22Rv1 (cell line): ENCODE results near the gene EEF1A1.
"Not testable (repeated sequence)": the region's sequence is repeated elsewhere in the genome, so short reads cannot be mapped to it uniquely, and the experiment has no call there.

Source experiments
- H3K27ac ChIP-seq: fragments of 450-650 bp; 2 replicates; pipeline ENCODE4 v1.5.1; 2017
- ZFX ChIP-seq: fragments of 450-650 bp; IDR thresholded peaks from 2 replicates; pipeline ENCODE4 v1.6.1; 2017; ENCODE audit warnings: antibody characterized with exemption, borderline replicate concordance
- TF ChIP-seq, protein P1 (sequence below): fragments of 450-650 bp; IDR thresholded peaks from 2 replicates; pipeline ENCODE4 v1.5.1; 2017; ENCODE audit warnings: mild to moderate bottlenecking

EEF1A1 gene

DNA sequence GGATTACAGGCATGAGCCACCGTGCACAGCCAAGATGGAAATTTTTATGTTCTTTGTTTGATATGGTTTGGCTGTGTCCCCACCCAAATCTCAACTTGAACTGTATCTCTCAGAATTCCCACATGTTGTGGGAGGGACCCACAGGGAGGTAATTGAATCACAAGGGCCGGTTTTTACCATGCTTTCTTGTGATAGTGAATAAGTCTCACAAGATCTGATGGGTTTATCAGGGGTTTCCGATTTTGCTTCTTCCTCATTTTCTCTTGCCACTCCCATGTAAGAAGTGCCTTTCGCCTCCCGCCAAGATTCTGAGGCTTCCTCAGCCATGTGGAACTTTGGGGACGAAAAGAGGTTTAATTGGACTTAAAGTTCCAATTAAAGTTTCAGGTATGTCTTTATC, 14.6 kb downstream of the EEF1A1 start:
- H3K27ac ChIP-seq = no peak overlapping the region
- TF ChIP-seq, protein P1, sequence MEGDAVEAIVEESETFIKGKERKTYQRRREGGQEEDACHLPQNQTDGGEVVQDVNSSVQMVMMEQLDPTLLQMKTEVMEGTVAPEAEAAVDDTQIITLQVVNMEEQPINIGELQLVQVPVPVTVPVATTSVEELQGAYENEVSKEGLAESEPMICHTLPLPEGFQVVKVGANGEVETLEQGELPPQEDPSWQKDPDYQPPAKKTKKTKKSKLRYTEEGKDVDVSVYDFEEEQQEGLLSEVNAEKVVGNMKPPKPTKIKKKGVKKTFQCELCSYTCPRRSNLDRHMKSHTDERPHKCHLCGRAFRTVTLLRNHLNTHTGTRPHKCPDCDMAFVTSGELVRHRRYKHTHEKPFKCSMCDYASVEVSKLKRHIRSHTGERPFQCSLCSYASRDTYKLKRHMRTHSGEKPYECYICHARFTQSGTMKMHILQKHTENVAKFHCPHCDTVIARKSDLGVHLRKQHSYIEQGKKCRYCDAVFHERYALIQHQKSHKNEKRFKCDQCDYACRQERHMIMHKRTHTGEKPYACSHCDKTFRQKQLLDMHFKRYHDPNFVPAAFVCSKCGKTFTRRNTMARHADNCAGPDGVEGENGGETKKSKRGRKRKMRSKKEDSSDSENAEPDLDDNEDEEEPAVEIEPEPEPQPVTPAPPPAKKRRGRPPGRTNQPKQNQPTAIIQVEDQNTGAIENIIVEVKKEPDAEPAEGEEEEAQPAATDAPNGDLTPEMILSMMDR = no peak
- TF ChIP-seq ZFX = no peak

DNA sequence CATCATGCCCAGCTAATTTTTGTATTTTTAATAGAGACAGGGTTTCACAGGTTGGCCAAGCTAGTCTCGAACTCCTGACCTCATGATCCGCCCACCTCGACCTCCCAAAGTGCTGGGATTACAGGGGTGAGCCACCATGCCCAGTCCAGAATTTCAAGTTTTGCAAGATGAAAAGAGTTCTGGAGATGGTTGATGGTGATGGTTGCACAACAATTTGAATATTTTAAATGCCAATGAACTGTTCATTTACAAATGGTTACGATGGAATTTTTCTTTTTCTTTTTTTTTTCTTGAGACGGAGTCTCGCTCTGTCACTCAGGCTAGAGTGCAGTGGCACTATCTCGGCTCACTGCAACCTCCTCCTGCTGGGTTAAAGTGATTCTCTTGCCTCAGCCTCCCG, 15.1 kb downstream of the EEF1A1 start:
- not testable (repeated sequence) for H3K27ac ChIP-seq

DNA sequence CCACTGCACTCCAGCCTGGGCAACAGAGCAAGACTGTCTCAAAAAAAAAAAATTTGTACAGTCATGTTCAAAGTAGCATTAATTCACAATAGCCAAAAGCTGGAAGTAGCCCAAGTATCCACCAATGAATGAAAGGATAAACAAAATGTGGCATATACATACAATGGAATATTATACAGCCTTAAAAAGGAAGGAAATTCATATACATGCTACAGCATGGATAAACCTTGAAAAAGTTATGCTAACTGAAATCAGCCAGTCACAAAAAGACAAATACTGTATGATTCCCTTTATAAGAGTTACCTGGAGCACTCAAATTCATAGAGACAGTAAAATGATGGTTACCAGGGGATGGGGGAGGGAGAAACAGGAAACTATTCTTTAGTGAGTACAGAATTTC, 15.7 kb downstream of the EEF1A1 start:
- TF ChIP-seq, protein P1 = no peak
- no peak for TF ChIP-seq ZFX
- no peak overlapping the region for H3K27ac ChIP-seq

DNA sequence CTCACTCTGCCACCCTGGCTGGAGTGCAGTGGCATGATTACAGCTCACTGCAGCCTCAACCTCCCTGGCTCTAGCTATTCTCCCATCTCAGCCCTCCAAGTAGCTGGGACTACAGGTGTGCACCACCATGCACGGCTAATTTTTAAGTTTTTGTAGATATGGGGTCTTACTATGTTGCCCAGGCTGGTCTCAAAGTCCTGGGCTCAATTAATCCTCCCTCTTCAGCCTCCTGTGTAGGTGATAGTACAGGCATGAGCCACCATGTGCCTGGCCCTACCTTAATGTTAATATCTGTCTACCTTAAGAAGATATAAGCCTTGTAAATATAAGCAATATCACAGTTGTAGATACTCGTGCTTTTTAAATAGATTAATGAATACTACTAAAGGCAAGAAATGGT, 16.7 kb downstream of the EEF1A1 start:
- TF ChIP-seq ZFX = no peak
- TF ChIP-seq, protein P1 = no peak
- no peak overlapping the region for H3K27ac ChIP-seq

DNA sequence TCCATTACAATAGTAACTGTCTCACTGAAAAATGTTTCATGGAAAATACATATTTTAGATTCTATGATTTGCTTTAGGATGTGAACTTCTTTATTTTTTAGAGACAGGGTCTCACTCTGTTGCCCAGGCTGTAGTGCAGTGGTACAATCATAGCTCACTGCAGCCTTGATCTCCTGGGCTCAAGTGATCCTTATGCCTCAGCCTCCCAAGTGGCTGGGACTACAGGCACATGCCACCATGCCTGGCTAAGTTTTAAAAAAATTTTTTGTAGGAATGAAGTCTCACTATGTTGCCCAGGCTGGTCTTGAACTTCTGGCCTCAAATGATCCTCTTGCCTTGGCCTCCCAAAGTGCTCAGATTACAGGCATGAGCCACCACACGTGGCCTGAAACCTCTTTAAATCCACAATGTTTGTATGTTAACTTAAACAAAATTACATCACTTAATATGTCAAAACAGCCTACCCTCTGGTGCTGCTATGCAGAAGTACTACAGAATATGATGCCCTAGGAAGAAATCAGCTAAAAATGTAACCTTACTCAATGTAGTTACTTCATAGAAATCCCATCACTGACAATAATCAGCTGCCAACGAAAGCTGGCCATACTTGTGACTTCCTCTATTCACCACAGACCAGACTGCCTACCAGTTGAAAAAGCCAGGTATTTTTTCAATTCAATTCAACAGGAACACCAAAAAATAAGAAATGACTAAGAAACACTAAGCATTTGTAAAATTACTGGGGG, 17.6 kb downstream of the EEF1A1 start:
- no peak overlapping the region for H3K27ac ChIP-seq
- no peak for TF ChIP-seq ZFX

DNA sequence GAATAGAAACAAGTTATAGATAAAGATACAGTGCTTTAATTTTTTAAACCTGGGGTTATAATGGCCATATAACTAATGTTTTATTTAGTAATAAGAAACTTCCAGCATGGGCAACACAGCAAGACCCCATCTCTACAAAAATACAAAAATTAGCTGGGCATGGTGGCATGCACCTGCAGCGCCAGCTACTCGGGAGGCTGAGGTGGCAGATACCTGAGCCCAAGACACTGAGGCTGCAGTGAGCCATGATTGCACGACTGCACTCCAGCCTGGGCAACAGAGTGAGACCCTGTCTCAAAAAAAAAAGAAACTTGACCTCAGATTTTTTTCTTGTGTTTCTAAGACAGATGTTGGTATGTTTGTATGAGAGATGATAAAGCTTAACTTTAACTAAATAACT, 22.9 kb downstream of the EEF1A1 start:
- TF ChIP-seq, protein P1 = no peak
- TF ChIP-seq ZFX = no peak
- no peak overlapping the region for H3K27ac ChIP-seq

DNA sequence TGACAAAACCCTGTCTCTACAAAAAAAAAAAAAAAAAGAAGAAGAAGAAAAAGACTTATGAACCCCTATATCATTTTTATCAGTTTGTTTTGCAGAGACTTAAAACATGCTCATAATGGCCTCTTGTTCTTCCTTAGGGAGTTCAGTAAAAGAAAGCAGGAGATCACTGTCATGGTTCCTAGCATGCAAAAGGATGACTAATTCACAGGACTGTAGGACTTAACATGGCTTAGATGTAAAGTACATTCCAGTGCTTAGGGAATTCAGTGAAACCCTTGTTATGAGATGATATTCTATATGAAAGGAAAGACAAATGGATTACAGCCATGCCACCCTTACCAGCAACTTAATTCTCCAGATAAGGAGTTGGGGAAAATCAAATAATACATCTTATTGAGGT, 29.5 kb downstream of the EEF1A1 start:
- no peak overlapping the region for H3K27ac ChIP-seq
- TF ChIP-seq ZFX = no peak
- TF ChIP-seq, protein P1 = no peak

DNA sequence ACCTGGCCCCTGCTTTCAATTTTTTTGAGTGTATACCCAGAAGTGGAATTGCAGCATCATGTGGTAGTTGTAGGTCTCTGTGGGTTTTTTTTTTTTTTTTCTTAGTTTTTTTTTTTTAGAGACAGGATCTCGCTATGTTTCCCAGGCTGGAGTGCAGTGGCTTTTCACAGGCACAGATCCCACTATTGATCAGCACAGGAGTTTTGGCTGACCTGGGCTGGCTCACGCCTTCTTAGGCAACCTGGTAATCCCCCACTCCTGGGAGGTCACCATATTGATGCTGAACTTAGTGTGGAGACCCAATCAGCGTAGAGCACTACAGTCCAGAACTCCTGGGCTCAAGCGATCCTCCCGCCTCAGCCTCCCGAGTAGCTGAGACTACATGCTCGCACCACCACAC, 33.4 kb downstream of the EEF1A1 start:
- no peak overlapping the region for H3K27ac ChIP-seq
- TF ChIP-seq, protein P1 = no peak
- TF ChIP-seq ZFX = no peak
